IPS DF 6.9 (cell line): ENCODE data around the gene STOML3.
"Not testable (repeated sequence)": the region's sequence is repeated elsewhere in the genome, so short reads cannot be mapped to it uniquely, and the experiment has no call there.

Experiments
- DNase-seq: peaks from one replicate; pipeline ENCODE4 v3.0.0-alpha.2; 2013; ENCODE audit warnings: low read depth, low spot score
- H3K27ac ChIP-seq: one replicate; pipeline ENCODE4 v1.5.1; 2013; ENCODE audit warnings: low read length, control low read depth
- H3K27me3 ChIP-seq: 2 replicates; pipeline ENCODE4 v1.6.1; 2013; ENCODE audit warnings: mild to moderate bottlenecking, low read length; ENCODE audit not compliant: control insufficient read depth, insufficient read depth
- H3K36me3 ChIP-seq: 2 replicates; pipeline ENCODE4 v1.6.1; 2013; ENCODE audit warnings: low read length; ENCODE audit not compliant: control insufficient read depth, insufficient read depth
- H3K4me1 ChIP-seq: 2 replicates; pipeline ENCODE4 v1.6.1; 2013; ENCODE audit warnings: low read length; ENCODE audit not compliant: control insufficient read depth, insufficient read depth
- H3K4me3 ChIP-seq: 2 replicates; pipeline ENCODE4 v1.5.1; 2013; ENCODE audit warnings: mild to moderate bottlenecking, low read length
- H3K9me3 ChIP-seq: 2 replicates; pipeline ENCODE4 v1.6.1; 2013; ENCODE audit warnings: low read length, inconsistent platforms; ENCODE audit not compliant: control insufficient read depth, insufficient read depth
- WGBS: extraction: QIAGEN DNeasy Blood & Tissue Kit; methylation state at CpG from one replicate; pipeline ENCODE4 v1.1.7; 2013; ENCODE audit warnings: mixed read lengths, missing lambda C conversion rate; ENCODE audit not compliant: insufficient read length, insufficient coverage; 5-methylcytosine and 5-hydroxymethylcytosine counted together

STOML3 gene

DNA sequence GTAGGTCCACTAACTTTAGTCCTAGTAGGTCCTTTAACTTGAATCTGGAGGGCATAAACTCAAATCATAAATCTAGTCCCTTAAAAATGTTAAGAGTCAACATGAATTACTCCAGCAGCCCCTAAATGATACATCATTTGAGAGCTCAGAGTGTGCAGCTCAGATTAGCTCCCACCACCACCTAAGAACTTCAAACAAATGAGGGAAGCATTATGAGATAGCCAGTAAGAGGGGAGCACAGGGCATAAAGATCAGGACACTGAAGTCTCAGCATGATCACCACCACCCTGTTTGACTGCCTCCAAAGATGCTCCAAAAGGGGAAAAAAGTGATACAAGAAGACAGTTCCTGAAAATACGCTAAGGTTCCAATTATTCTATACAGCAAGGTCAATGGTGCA is 41.5 kb upstream of the STOML3 start:
- Histone ChIP-seq H3K27ac (no peak overlapping the region), H3K4me3 (no peak overlapping the region)
- no CpG with 5 or more reads among the region's 1 CpG for WGBS

DNA sequence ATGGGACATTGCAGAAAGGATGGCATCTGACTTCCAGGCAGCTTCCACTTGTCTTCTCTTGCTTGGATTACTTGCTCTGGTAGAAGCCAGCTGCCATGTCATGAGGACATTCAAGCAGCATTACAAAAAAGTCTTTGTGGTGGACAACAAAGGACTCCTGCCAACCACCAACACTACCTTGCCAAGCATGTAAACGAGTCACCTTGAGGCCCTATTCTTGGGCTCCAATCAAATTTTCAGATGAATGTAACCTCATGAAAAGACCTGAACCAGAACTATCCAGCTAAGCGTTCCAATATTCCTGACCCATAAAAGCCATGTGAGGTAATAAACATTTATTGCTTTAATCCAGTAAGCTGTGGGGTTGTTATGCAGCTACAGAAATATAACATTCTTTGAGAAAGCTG is 34.8 kb upstream of the STOML3 start:
- Histone ChIP-seq H3K4me3 (no peak overlapping the region), H3K27me3 (no peaks in the 10 kb centered on the region), H3K36me3 (peaks cover 6% of the 10 kb centered on the region; the same call in 1 of the 2 replicates), H3K4me1 (peaks cover 10% of the 10 kb centered on the region), H3K9me3 (no peaks in the 10 kb centered on the region), H3K27ac (no peak overlapping the region)
- DNase-seq = no peak
- WGBS = no CpG with 5 or more reads among the region's 2 CpGs

More for the DNA sequence above, 41.5 kb upstream of the STOML3 start:
- DNase-seq = no peak
- H3K4me1 ChIP-seq = no peaks in the 10 kb centered on the region; the same call in 1 of the 2 replicates
- H3K27me3 ChIP-seq = no peaks in the 10 kb centered on the region
- H3K36me3 ChIP-seq = peaks cover 2% of the 10 kb centered on the region; the same call in 1 of the 2 replicates
- no peaks in the 10 kb centered on the region for H3K9me3 ChIP-seq

DNA sequence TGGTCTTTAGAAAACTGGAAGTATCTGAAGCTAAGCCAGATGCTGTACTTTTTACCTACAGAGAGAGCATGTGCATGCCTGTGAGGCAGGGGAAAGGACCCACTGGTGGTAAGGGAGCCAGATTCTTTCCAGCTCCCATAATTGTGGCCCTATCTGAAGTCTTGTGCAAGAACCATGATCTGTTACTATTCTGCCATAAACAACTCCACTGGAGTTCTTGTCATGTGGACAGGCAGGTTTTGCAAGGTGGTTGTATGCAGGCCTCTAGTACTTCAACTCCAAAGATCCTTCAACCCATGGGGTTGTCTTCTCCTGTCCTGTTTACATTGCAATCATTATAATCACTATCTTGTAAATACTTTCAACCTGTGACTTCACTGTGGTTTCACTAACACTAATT is 33.1 kb upstream of the STOML3 start:
- DNase-seq = no peak
- H3K36me3 ChIP-seq = peaks cover 6% of the 10 kb centered on the region; the same call in 1 of the 2 replicates
- no peak overlapping the region for H3K4me3 ChIP-seq
- no peaks in the 10 kb centered on the region for H3K27me3 ChIP-seq
- H3K4me1 ChIP-seq = peaks cover 10% of the 10 kb centered on the region
- H3K9me3 ChIP-seq = no peaks in the 10 kb centered on the region
- H3K27ac ChIP-seq = peak overlapping the region; percentile 64

DNA sequence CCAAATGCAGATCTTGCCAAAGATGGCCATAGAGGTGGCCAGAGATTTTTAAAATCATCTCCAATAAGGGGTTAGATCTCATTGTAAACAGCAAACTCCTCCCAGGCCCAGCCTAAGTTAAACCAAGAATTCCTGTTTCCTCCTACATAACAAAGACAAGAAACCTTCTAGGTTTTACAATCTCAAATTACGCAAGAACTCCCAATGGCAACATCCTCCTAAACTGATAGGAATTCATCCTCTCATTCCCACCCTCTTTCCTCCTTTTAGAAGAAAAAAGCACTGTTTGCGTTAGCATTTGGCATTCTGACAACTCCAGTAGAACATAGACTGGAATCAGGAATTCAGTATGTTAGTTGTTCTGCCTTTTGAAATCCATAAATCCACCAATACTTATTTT is 32.7 kb upstream of the STOML3 start:
- H3K9me3 ChIP-seq = no peaks in the 10 kb centered on the region
- no peaks in the 10 kb centered on the region for H3K27me3 ChIP-seq
- no CpG with 5 or more reads among the region's 2 CpGs for WGBS
- H3K4me3 ChIP-seq = no peak overlapping the region
- H3K4me1 ChIP-seq = peaks cover 10% of the 10 kb centered on the region
- no peak for DNase-seq
- peak overlapping the region; percentile 64 for H3K27ac ChIP-seq
- peaks cover 6% of the 10 kb centered on the region; the same call in 1 of the 2 replicates for H3K36me3 ChIP-seq

DNA sequence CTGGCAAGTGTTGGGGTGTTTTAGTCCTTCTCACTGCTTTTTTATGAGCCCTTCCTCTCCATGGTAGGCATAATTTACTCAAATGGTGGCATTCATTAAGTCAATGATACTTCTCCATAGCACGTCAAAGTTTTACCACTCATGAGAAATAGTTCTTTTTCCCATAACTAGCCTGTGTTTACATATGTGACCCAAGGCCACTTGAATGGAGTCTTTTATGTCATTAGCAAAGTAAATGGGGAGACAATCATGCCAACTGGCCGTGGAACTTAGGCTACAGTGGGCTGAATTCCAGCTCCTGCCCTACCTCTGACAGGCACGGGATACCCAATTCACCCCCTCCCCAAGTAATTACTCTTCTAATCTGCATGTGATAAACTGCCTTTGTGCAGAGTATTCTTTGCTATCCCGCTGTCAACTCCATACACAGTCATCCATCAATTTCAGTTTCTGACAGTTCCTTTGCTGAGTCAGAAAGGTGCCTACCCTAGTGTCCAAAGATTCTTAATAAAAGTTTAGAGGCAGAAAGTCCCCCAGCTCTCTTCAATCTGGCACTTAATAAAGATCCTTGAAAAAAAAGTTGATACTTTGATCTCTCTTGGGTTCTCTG is 30.3 kb upstream of the STOML3 start:
- WGBS = no CpG with 5 or more reads among the region's 4 CpGs
- no peak overlapping the region for H3K4me3 ChIP-seq

DNA sequence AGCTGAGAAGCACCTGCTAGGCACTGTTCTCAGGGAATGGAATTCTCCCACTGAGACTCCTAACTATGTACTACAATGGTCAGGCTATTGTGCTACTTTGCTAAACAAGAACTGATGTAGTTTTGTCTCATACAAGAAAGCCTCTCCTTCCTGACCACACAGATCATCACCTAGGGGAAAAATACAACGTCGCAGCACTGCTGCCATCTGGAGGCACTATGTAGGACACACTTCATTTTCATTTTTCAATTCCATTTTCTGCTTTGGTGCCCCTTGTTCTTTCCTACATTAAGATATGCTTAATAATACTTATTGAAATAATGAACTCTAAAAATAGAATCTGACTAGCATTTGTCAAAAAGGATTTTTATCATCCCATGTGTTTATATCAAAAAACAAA is 26.2 kb upstream of the STOML3 start:
- WGBS = no CpG with 5 or more reads among the region's 2 CpGs
- DNase-seq = no peak
- H3K4me3 ChIP-seq = no peak overlapping the region
- H3K9me3 ChIP-seq = no peaks in the 10 kb centered on the region
- H3K27me3 ChIP-seq = no peaks in the 10 kb centered on the region
- H3K4me1 ChIP-seq = no peaks in the 10 kb centered on the region
- H3K27ac ChIP-seq = no peak overlapping the region
- peaks cover 28% of the 10 kb centered on the region for H3K36me3 ChIP-seq

More for the DNA sequence above, 30.3 kb upstream of the STOML3 start:
- peaks cover 12% of the 10 kb centered on the region; the same call in 1 of the 2 replicates for H3K36me3 ChIP-seq
- no peaks in the 10 kb centered on the region for H3K9me3 ChIP-seq
- no peaks in the 10 kb centered on the region for H3K27me3 ChIP-seq
- no peak overlapping the region for H3K27ac ChIP-seq
- H3K4me1 ChIP-seq = peaks cover 10% of the 10 kb centered on the region
- no peak for DNase-seq

DNA sequence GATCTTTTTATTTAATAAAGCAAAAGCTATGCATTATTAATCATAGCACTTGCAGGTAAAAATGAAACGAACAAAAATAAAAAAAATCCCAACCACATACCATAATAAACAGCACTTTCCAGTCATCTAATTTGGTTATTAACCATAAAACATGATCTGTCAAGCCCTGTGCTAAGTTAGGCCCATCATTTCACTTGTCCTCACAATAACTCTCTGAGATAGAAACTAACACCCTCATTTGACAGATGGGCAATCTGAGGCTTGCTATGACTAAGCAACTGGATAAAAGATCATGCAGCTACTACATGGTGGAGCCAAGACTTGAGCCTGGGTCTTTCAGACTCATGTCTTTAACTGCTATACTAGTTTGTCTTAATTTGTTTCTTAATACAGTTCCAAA is 25.5 kb upstream of the STOML3 start:
- no peak for DNase-seq
- Histone ChIP-seq H3K36me3 (peaks cover 32% of the 10 kb centered on the region), H3K27me3 (no peaks in the 10 kb centered on the region), H3K27ac (no peak overlapping the region), H3K4me1 (no peaks in the 10 kb centered on the region), H3K4me3 (no peak overlapping the region), H3K9me3 (no peaks in the 10 kb centered on the region)
- WGBS = 100% methylated on average over 1 of the region's 1 CpG

DNA sequence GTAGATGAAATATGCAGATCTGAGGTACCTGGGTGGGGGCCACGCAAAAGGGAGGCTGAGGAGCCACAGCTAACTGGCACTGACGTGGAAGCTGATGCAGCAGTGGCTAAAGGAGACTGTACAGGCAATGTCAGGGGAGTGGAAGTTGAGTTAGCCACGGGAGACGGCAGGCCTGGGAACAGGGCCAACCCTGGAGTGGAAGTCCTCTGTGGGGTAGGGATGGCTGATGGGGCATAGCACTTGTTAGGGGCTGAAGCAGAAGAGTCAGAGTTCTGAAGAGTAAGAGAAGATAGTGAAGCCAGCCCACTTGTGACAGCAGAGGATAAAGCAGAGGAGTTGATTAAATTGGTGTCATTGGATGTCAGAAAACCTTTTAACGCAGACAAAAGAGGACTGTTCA is 22.8 kb upstream of the STOML3 start:
- Histone ChIP-seq H3K4me1 (no peaks in the 10 kb centered on the region), H3K27me3 (no peaks in the 10 kb centered on the region), H3K4me3 (no peak overlapping the region), H3K27ac (no peak overlapping the region), H3K9me3 (no peaks in the 10 kb centered on the region), H3K36me3 (peaks cover 36% of the 10 kb centered on the region)
- WGBS = no CpG with 5 or more reads among the region's 5 CpGs
- DNase-seq = no peak

DNA sequence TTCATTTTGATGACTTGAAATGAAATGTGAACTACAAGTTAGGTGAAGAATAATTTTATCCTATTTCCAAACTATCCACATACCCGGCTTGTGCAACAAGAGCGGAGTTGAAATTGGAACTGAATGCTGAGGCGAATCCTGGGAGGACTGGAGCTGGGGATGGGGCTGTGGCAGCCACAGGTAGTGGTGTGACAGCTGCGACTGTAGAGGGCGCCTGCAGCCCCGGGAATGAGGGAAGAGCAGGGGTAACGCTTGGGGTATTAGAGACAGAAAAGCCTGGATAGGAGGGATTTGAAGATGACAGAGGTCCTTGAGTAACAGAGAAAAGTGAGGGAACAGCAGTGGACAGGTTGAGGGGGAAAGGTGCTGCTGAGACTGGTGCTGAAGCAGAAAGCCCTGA is 22.0 kb upstream of the STOML3 start:
- H3K36me3 ChIP-seq = peaks cover 31% of the 10 kb centered on the region
- H3K4me3 ChIP-seq = no peak overlapping the region
- no peaks in the 10 kb centered on the region for H3K4me1 ChIP-seq
- DNase-seq = no peak
- no CpG with 5 or more reads among the region's 7 CpGs for WGBS
- H3K27ac ChIP-seq = no peak overlapping the region
- no peaks in the 10 kb centered on the region for H3K27me3 ChIP-seq
- H3K9me3 ChIP-seq = no peaks in the 10 kb centered on the region

DNA sequence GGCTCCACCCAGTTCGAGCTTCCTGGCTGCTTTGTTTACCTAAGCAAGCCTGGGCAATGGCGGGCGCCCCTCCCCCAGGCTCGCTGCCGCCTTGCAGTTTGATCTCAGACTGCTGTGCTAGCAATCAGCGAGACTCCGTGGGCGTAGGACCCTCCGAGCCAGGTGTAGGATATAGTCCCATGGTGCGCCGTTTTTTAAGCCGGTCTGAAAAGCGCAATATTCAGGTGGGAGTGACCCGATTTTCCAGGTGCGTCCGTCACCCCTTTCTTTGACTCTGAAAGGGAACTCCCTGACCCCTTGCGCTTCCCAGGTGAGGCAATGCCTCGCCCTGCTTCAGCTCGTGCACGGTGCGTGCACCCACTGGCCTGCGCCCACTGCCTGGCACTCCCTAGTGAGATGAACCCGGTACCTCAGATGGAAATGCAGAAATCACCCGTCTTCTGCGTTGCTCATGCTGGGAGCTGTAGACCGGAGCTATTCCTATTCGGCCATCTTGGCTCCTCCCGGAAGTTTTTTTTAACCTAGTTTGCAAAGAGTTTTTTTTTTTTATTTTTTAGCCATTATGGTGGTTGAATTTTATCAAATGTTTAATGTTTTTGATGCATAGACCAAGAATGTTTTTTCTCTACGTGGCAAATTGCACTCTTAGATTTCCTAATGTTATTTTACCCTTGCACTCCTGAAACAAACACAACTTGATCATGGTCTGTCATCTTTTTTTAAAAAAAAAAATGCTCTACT is 15.9 kb upstream of the STOML3 start:
- WGBS = no CpG with 5 or more reads among the region's 29 CpGs

DNA sequence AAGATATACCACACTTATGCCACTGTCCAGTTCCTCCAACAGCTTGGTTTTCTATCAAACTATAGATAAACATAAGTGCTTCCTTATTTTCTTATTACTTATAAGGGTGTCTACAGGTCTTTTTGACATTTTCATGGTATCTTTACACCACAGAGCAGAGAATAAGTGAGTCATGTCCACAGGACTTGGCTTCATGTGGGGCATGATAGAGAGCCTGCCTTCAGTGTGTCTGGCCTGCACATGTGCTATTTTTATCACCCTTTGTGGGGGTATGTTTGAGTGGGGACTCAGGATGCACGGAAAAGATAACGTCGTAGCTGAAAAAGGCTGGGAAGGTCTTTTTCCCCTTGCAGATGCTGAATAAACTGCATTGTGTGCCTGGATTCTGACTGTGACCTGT is 8.1 kb upstream of the STOML3 start:
- no peak overlapping the region for H3K27ac ChIP-seq
- H3K4me1 ChIP-seq = no peaks in the 10 kb centered on the region
- no peaks in the 10 kb centered on the region for H3K36me3 ChIP-seq
- H3K4me3 ChIP-seq = no peak overlapping the region
- no peaks in the 10 kb centered on the region for H3K9me3 ChIP-seq
- DNase-seq = no peak
- no peaks in the 10 kb centered on the region for H3K27me3 ChIP-seq
- WGBS = no CpG with 5 or more reads among the region's 3 CpGs

More for the DNA sequence above, 15.9 kb upstream of the STOML3 start:
- not testable (repeated sequence) for H3K27ac ChIP-seq, H3K9me3 ChIP-seq, H3K4me3 ChIP-seq, DNase-seq, H3K36me3 ChIP-seq, H3K4me1 ChIP-seq, H3K27me3 ChIP-seq
